Keratinocyte (primary cell): ENCODE results near the gene MEIOC. TPM values are rescaled to one million over a fixed set of nuclear protein-coding genes. Genes with fewer than 3 reads are reported as not detected.

Source experiments
- DNase-seq: peaks from one replicate; pipeline ENCODE4 v3.0.0-alpha.2; 2011; ENCODE audit warnings: low read depth, missing footprints, low spot score
- FAIRE-seq: peaks from 2 replicates; lab custom pipeline; 2011; peaks lifted over from hg19 to GRCh38; lab: Jason Lieb, UNC
- H2AFZ ChIP-seq: 2 replicates; pipeline ENCODE4 v1.6.0; 2012; ENCODE audit warnings: low read length, control low read depth, inconsistent platforms; ENCODE audit not compliant: control insufficient read depth
- H3K27ac ChIP-seq: 2 replicates; pipeline ENCODE4 v1.5.1; 2011; ENCODE audit warnings: low read length; ENCODE audit not compliant: control insufficient read depth, insufficient read depth
- H3K27me3 ChIP-seq: 3 replicates; pipeline ENCODE4 v1.6.0; 2011; ENCODE audit warnings: low read length; ENCODE audit not compliant: control insufficient read depth, insufficient read depth; ENCODE audit errors: extremely low read depth
- H3K36me3 ChIP-seq, 2 experiments: 2 replicates in 1 of 2; 3 replicates in 1 of 2; pipeline ENCODE4 v1.5.1; 2011; ENCODE audit warnings: low read length in 2 of 2, mild to moderate bottlenecking in 1 of 2; ENCODE audit not compliant: control insufficient read depth in 2 of 2, insufficient read depth in 2 of 2; ENCODE audit errors: extremely low read depth in 1 of 2
- H3K4me1 ChIP-seq: 3 replicates; pipeline ENCODE4 v1.5.1; 2011; ENCODE audit warnings: low read length; ENCODE audit not compliant: control insufficient read depth, insufficient read depth; ENCODE audit errors: extremely low read depth
- H3K4me2 ChIP-seq: 3 replicates; pipeline ENCODE4 v1.6.0; 2011; ENCODE audit warnings: low read depth, low read length; ENCODE audit not compliant: control insufficient read depth, insufficient read depth; ENCODE audit errors: extremely low read depth
- H3K4me3 ChIP-seq, 3 experiments: fragments of 200-600 bp in 1 of 3; sonication (generic) in 1 of 3; 2 replicates in 2 of 3; 3 replicates in 1 of 3; pipeline ENCODE4 v1.5.1; 2011 to 2016; ENCODE audit warnings: low read length in 3 of 3, mild to moderate bottlenecking in 3 of 3, control low read depth in 2 of 3, inconsistent platforms in 1 of 3, low read depth in 1 of 3, mixed read lengths in 1 of 3, mixed run types in 1 of 3, moderate library complexity in 1 of 3; ENCODE audit not compliant: control insufficient read depth in 2 of 3, insufficient read depth in 2 of 3; ENCODE audit errors: extremely low read depth in 1 of 3
- H3K79me2 ChIP-seq: 2 replicates; pipeline ENCODE4 v1.6.0; 2012; ENCODE audit warnings: low read length; ENCODE audit not compliant: control insufficient read depth, insufficient read depth
- H3K9ac ChIP-seq: 3 replicates; pipeline ENCODE4 v1.6.0; 2011; ENCODE audit warnings: low read length; ENCODE audit not compliant: control insufficient read depth, insufficient read depth; ENCODE audit errors: extremely low read depth
- H3K9me1 ChIP-seq: 3 replicates; pipeline ENCODE4 v1.6.0; 2011; ENCODE audit warnings: low read length; ENCODE audit not compliant: control insufficient read depth, insufficient read depth; ENCODE audit errors: extremely low read depth
- H3K9me3 ChIP-seq: 2 replicates; pipeline ENCODE4 v1.5.1; 2012; ENCODE audit warnings: low read depth, low read length; ENCODE audit not compliant: control insufficient read depth
- H4K20me1 ChIP-seq: 3 replicates; pipeline ENCODE4 v1.6.0; 2011; ENCODE audit warnings: low read length; ENCODE audit not compliant: control insufficient read depth, insufficient read depth; ENCODE audit errors: extremely low read depth
- EZH2 ChIP-seq: IDR thresholded peaks from one replicate; pipeline ENCODE4 v1.6.1; 2012; ENCODE audit warnings: inconsistent platforms, mild to moderate bottlenecking, low read length, moderate library complexity
- dilution Hi-C: fragments of 300-500 bp; cut with MboI; formaldehyde crosslinking; loops from one replicate; pipeline ENCODE4 v1.7.0; 2020; ENCODE audit warnings: low sequenced_read_pairs; ENCODE audit not compliant: extremely low pct_ligation_motif_present
- polyA plus RNA-seq, 5 experiments: library from polyadenylated mRNA; depleted of rRNA in 3 of 5; stranded (reverse) in 3 of 5; stranded (forward) in 1 of 5; unstranded in 1 of 5; fragments of >200 nt; gene quantifications; 1 replicate in 1 of 5; 2 replicates in 3 of 5; 3 replicates in 1 of 5; pipeline versions ENCODE4 v1.2.1 to v1.2.3, GENCODE V29; 2011 to 2012; ENCODE audit warnings: missing spikeins in 2 of 5, low read depth in 1 of 5, low replicate concordance in 1 of 5
- TF ChIP-seq, protein P1 (sequence below), 3 experiments: IDR thresholded peaks in 1 of 3; conservative IDR thresholded peaks in 1 of 3; optimal IDR thresholded peaks in 1 of 3; 2 replicates in 2 of 3; 3 replicates in 1 of 3; pipeline versions ENCODE3 to v1.5.1; 2011; ENCODE audit warnings: low read length in 3 of 3, mild to moderate bottlenecking in 3 of 3, moderate library complexity in 2 of 3, control low read depth in 1 of 3, inconsistent platforms in 1 of 3; ENCODE audit not compliant: insufficient read depth in 2 of 3; ENCODE audit errors: extremely low read depth in 1 of 3

MEIOC gene
- polyA plus RNA-seq, 1 donor (not counting 4 experiments of a cell fraction or from before 2014, with no cell fraction given): 0.03 TPM

DNA sequence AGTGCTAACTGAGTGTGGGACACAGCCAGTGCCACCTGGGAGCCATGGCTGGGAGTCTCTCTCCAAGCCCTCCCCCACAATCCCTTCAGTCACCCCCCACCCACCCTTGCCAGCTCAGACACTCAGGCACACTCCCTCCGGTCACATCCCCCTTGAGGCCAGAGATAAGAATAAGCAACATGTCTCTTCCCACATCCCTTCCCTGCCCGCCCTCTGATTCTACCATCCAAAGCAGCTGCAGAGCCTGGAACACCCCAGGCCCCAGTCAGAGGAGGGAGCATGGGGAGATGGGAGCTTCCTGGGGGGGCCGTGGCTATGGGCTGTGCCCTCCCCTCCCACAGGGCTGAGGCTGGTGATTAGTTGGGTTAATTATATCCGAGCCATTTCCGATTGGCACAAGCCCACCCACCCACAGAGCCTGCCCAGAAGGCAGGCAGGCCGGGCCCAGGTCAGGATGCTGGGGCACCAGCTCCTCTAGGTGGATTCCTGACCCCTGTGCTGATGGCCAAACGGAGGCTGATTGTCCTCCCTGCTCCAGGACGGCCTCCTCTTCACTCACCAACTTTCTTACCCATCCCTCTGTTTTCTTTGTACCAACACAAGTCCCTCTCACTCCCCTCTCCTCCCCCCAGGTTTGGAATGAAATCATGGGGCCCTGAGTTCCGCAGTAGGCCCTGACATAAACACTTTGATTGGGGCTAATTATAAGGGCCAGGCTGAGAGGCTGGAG lies 28.6 kb upstream of the MEIOC start:
- no peaks in the 10 kb centered on the region for H3K36me3 ChIP-seq
- H3K27me3 ChIP-seq: no peaks in the 10 kb centered on the region
- H3K4me2 ChIP-seq: no peak overlapping the region
- FAIRE-seq: no peak
- H3K9ac ChIP-seq: no peak overlapping the region
- no peaks in the 10 kb centered on the region for H3K9me1 ChIP-seq
- H3K79me2 ChIP-seq: no peaks in the 10 kb centered on the region
- TF ChIP-seq, protein P1, sequence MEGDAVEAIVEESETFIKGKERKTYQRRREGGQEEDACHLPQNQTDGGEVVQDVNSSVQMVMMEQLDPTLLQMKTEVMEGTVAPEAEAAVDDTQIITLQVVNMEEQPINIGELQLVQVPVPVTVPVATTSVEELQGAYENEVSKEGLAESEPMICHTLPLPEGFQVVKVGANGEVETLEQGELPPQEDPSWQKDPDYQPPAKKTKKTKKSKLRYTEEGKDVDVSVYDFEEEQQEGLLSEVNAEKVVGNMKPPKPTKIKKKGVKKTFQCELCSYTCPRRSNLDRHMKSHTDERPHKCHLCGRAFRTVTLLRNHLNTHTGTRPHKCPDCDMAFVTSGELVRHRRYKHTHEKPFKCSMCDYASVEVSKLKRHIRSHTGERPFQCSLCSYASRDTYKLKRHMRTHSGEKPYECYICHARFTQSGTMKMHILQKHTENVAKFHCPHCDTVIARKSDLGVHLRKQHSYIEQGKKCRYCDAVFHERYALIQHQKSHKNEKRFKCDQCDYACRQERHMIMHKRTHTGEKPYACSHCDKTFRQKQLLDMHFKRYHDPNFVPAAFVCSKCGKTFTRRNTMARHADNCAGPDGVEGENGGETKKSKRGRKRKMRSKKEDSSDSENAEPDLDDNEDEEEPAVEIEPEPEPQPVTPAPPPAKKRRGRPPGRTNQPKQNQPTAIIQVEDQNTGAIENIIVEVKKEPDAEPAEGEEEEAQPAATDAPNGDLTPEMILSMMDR (optimal IDR thresholded peaks at IDR 0.05 in 1 of 3, IDR thresholded peaks at IDR 0.05 in 1 of 3, conservative IDR thresholded peaks at IDR 0.05 in 1 of 3; ENCODE audit: extremely low read depth in 1 of 3, insufficient read depth in 2 of 3, low read length in 3 of 3): no peak
- no peak for TF ChIP-seq EZH2
- H3K27ac ChIP-seq: no peak overlapping the region
- H2AFZ ChIP-seq: no peak overlapping the region
- H3K4me1 ChIP-seq: peaks cover 3% of the 10 kb centered on the region
- H3K4me3 ChIP-seq: no peak overlapping the region
- dilution Hi-C loops: no loop called here
- DNase-seq: no peak
- H3K9me3 ChIP-seq: no peaks in the 10 kb centered on the region
- H4K20me1 ChIP-seq: no peaks in the 10 kb centered on the region

DNA sequence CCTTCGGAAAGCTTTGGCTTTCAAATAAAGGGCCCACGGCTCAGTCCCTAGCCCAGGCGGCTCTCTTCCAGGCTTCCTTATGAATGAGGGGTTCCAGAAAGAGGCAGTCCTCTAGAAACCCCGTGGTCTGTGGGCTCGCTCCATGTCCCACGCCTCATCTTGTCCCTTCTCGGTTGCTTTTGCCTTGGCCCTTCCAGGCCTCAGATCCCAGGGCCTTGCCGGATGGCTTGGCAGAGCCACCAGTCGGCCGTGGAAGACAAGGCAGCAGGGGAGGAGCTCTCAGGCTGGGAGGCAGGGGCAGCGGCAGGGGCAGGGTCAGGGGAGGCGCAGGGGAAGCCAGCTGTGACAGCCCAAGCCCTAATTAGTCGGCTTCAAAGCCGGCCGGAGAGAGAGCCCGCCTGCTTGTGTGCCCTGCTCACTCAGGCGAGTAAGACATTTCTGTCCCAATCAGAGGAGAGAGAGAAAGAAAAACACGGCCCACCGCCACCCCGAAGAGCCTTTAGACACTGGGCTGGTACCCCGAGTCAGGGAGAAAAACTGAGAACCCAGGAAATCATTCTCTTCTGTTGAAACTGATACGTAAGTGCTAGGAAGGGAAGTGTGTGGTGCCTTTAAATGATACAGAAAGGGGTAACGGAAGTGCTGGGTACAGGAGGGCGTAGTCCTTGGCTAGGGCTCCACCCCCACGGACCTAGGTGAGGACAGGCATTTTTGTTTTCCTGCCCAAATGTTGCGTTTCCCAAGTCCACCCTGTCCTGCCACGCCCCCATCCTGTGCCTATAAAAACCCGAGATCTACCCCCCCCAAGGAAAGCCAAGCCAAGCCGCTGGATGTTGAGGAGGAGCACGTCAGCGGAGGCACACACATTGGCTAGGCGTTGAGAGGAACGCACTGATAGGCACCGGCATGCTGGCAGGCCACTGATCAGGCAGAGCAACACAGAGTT lies 27.8 kb upstream of the MEIOC start:
- no peak overlapping the region for H3K4me2 ChIP-seq
- no peaks in the 10 kb centered on the region for H3K79me2 ChIP-seq
- H3K4me1 ChIP-seq: peaks cover 3% of the 10 kb centered on the region
- H3K4me3 ChIP-seq: no peak overlapping the region
- no peak overlapping the region for H3K9ac ChIP-seq
- no peak for FAIRE-seq
- dilution Hi-C loops: no loop called here
- H3K9me1 ChIP-seq: no peaks in the 10 kb centered on the region
- DNase-seq: no peak
- H3K27me3 ChIP-seq: no peaks in the 10 kb centered on the region
- H4K20me1 ChIP-seq: no peaks in the 10 kb centered on the region
- H2AFZ ChIP-seq: no peak overlapping the region
- no peaks in the 10 kb centered on the region for H3K9me3 ChIP-seq
- no peaks in the 10 kb centered on the region for H3K36me3 ChIP-seq
- no peak overlapping the region for H3K27ac ChIP-seq
- TF ChIP-seq EZH2: no peak
- TF ChIP-seq, protein P1 (optimal IDR thresholded peaks at IDR 0.05 in 1 of 3, IDR thresholded peaks at IDR 0.05 in 1 of 3, conservative IDR thresholded peaks at IDR 0.05 in 1 of 3; ENCODE audit: extremely low read depth in 1 of 3, insufficient read depth in 2 of 3, low read length in 3 of 3): no peak
